Activated T-helper 1 cell treated with Interleukin-2 at 50 U/mL for 16 hours (primary cell): ENCODE measurements around the gene THOP1.

Experiments
- DNase-seq: peaks from one replicate; pipeline ENCODE4 v3.0.0-alpha.2; 2020; ENCODE audit warnings: low read depth

The THOP1 gene

DNA sequence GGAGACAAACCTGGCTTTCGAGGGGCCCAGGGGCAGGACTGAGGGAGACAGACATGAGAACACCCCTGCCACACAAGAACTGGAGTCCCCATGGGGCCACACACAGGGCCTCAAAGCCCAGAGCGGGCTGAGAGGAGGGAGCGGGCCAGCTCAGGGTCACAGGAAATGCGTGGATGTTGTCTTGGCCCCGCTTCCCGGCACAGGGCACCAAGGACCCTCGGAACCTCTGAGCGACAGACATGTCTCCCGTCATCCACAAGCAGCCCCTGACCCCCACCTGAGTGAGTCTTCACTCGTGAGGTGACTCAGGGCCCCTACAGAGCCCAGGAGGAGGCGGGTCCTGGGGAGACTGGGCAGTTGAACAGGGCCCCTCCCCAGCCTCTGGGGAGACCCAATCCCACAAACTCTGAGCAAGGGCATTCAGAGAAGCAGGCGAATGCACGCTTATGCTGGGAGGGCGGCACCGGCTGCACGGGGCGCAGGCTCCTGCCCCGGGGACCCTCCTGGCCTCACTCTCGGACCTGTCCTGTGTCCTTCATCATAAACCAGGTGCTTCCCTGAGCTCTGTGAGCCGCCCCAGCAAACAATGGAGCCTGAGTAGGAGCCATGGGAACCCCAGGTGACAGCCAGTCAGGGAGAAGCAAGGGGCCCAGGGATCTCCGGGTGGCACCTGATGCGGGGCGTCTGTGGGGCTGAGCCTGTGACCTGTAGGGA, 22.4 kb upstream of the THOP1 start:
- DNase-seq, result no peak

DNA sequence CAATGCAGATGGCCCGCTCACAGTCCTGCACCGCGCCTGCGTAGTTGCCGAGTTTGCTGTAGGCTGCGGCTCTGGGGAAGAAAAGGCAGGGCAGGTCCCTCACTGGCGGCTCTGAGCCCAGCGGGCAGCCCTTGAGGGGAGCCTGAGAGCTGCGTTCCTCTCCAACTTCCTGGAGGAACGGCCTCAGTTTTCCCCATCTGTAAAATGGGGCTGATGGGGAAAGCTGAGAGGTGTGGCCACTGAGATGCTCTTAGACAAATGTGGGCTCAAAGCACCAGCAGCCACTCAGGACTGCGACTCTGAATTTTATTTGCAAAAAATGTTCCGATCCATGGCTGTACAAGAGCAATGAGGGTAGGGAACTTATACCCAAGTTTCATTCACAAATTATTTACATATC, 21.6 kb upstream of the THOP1 start:
- no peak for DNase-seq

DNA sequence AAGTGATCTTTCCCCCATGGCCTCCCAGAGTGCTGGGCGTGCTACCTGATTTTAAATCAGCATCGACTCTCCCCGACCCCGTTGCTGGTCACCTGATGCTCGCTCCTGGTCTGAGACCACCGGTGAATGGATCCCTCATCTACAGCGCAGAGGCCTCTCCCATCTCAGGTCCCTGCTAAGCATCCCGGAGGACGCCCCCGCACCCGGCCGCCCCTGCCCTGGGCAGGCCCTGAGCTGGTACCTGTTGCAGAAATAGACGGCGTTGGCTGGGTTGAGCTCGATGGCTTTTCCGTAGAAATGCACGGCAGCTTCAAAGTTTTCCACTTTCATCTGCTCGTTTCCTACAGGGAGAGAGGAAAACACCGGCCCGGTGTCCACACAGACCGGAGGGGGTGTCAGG, 20.4 kb upstream of the THOP1 start:
- DNase-seq, result no peak

DNA sequence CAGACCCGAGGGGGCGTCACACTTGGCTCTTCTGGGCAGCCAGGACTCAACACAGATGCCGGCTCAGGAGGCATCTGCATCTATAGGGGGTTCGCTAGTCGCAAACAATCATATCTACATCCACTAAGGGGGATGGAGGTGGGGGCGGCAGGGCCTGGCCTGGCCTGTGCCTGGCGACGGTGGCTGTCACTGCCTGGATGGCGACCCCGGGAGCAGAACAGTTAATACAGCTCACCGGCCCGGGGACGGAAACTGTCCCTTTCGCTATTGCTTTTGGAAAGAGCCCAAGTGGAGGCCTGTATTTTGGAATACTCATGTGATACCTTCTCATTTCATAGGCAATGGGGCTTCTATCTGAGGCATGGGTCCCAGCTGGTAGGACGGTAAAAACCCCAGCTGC, 19.9 kb upstream of the THOP1 start:
- DNase-seq, result no peak

DNA sequence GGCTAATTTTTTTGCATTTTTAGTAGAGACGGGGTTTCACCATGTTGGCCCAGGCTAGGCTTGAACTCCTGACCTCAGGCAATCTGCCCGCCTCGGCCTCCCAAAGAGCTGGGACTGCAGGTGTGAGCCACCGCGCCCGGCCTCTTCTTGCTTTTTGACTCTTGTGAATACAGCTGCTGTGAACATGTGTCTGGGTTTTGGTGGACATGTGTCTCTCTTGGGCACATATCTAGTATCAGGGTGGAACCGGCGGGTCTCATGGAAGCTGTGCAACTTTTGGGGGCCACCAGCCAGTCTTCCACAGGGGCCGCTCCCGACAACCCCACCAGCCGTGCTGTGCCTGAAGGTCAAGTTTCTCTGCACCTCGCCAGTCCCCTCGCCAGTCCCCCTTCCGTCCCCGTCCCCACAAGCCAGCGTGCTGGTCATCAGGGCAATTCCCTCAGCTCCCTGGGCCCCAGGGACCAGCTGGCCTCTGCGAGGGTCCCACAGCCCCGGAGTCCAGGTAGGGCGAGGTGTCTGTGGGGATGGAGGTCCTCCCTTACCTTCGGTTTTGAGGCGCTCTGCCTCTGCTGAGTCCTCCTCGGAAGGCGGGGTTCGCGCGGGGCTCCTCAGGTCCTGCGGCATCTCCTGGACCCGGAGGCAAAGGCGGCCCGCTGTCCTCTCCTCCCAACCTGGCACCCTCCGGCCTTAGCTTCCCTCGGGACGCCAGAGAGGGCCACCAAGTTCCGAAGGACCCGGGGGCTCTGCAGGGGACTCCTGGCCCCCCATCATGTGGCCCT, 18.5 kb upstream of the THOP1 start:
- DNase-seq, result no peak

DNA sequence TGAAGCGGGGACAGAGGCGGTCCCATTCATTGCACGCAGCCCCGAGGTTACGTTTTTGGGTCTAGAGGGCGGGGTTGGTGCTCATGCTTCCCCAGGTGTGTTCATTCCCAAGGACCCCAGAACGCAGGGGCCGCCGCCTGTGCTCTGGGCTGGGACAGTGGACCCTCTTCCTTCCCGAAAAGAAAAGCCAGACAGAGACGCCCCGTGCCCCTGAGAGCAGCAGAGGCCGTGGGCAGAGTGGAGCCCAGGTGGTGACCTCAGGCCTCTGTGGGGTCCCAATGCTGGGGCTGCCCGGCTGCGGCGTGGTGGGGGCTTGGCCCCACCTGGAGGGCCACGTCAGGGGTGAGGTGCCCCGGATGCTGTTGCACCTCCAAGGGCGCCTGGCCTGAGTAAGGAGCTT, 17.6 kb upstream of the THOP1 start:
- no peak for DNase-seq

DNA sequence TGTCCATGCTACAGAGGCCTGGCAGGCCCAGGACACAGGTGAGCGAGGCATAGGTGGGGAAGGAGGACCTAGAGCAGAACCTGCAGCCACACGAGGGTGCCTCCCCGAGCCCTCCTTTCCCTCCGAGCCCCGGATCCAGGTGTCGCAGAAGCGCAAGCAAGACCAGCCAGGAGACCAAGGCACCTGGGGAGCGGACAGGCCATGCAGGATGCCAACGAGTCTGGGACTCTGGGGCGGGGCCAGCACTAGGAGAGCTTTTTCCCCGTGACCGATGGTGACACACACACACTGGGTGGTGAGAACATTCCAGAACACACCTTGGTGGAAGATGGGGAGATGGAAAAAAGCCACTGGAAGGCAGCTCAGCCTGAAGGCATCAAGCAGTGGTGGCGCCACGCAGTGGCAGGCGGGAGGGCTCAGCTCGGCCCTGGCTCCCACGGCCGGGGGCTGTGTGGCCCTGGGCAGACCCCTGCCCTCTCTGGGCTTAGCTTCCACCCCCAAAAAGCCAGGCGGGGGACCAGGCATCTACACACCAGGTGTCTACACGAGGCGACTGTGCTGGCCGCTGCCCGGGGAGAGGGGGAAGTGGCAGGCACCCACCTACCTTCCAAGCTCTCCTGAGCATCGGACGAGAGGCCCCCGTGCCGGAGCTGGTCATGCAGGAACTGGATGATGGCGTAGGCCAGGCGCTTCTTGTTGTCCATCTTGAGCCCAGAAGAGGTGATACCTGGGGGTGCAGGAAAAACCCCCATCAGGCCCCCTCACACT, 16.8 kb upstream of the THOP1 start:
- no peak for DNase-seq

GRCh38 chr19:2769218-2769617, 16.1 kb upstream of the THOP1 start:
- DNase-seq, result no peak

DNA sequence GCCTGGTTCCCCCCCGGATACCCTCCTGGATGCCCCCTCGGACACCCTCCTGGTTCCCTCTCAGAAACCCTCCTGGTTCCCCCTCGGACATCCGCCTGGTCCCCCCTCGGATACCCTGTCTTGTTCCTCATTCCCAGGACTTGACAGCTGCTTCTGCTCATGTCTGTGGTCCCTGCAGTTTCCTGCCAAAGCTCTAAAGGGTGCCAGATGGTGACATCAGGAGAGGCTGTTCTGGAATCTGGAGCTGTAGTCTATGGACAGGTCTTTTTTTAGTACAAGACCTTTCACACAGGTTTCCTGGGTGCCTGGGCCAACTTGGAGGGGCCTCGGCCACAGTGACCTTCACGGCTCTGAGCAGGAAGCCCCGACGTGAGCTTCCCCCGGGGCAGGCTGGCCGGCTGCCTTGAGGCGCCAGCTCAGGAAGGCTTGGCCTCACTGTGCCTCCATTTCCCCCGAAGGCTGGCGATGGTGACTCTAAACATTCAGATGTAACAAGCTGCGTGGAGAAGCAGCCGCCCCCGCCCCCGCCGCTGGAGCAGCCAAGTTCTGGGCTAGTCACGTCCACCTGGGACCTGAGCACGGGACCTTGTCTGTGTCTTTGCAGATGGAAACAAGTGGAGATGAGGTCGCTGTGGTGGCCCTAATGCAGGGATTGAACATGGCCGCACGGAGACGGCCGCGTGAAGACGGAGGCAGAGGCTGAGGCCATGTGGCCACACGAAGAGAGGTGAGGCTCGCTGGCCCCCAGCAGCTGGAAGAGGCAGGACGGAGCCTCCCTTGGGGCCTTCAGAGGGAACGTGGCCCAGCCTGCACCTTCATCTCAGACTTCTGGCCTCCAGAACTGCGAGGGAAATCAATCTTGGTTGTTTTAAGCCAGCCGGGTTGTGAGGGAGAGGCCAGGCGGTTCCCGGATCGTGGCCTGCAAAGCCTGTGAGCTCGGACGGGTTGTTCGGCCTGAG, 15.0 kb upstream of the THOP1 start:
- DNase-seq, result no peak

DNA sequence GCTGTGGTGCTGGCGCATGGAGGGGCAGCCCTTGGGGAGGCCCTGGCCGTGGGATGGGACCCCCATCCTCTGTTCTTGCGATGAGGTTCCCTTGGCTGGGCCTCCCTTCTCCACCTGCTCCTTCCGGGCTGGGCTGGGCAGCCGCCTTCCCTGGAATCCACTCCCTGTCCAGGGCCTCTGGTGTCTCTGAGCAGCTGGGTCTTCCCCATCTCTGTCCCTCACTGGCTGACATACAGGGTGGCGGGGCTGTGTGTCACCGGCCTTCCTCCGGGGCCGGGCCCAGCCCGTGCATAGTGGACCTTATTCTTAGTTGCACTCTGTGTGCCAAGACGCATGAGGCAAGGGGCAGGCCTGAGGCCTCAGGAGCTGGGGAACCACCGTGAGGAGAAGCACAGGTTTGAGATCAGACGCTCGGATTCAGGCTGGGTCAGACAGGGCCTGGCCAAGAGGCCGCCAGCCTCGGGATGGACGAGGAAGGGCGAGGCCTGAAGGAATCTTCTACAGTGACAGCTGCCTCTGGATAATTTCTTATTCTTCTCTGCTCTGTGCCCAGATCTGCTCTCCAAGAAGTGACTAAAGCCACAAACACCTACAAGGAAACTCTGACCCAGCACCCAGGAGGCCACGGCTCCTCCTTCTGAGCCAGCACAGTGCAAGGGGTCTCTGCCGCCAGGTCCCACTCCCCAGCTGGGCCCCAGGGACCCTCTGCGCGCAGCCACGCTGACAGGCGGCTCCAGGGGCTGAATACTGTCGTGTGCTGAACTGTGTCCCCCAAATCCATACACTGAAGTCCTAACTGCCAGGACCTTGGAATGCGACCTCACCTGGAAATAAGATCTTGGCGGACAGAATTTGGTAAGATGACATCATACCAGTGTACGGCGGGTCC, 13.3 kb upstream of the THOP1 start:
- no peak for DNase-seq

- DNase-seq, result no peak
Measured at GRCh38 chr19:2774083-2774679, 11.1 kb upstream of the THOP1 start.

- no peak for DNase-seq
Measured at GRCh38 chr19:2774953-2775555, 10.2 kb upstream of the THOP1 start.

DNA sequence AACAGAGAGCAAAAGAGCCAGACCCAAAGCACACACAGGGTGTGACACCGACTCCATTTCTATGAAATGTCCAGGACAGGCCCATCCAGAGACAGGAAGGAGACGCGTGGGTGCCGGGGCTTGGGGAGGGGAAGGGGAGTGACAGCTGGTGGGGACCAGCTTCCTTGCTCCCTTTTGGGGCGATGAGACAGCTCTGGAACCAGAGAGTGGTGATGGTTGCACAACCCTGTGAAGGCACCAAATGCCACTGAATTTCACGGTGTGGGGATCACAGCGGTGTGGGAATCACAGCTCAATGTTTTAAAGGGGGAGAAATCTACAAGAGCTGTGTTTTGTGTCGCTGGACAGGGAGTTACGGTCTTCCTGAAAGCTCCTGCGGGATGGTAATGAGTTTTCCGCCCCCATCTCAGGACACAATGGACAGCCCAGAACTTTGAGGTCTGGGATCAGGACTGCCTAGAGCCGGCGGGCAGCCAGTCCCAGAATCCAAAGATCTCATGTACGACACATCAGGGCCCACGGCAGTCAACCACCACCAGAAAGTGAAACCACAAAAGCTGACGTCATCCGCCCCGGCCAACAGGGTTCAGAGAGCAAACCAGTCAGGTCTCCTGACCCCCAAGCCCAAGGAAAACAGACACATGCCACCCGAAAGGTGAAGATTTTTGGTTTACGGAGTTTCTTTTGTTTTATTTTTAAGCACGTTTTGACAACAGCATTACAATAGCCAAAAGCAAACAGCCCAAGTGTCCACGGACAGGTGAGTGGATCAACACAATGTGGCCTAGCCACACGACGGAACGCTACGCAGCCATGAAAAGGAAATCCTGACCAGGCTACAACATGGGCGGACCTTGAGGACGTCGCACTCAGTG, 9.5 kb upstream of the THOP1 start:
- DNase-seq, result peak; percentile 31

DNA sequence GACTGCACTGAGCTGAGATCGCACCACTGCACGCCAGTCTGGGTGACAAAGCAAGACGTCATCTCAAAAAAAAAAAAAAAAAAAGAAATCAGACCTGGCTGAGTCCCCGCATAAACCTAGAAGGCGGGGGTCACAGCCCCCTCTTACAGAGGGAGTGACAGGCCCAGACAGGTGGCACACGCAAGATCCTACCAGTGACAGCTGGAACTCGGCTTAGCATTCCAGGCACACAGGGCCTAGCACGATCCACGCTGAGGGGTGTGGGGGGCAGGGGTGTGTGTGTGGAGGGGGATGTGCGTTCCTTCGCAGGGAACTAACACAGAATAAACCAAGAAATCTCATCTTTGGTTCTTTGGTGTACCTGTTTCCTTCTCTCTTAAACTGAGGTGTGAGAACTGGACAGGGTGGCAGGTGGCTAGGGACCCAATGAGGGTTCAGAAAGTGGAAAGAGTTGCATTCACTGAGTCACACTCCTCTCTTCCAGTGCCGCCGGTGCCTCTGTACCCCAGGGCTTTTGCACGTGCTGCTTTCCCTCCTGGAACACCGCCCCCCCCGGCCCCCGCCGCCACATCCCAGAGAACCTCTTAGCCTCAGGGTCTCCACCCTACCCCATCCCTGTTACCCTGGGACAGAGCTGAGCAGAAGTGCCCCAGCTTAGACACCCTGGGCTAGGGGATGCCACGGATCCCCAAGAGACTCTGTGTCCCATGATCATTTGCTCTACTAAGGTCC, 7.2 kb upstream of the THOP1 start:
- no peak for DNase-seq

GRCh38 chr19:2779121-2779740, 6.1 kb upstream of the THOP1 start:
- DNase-seq, result no peak

DNA sequence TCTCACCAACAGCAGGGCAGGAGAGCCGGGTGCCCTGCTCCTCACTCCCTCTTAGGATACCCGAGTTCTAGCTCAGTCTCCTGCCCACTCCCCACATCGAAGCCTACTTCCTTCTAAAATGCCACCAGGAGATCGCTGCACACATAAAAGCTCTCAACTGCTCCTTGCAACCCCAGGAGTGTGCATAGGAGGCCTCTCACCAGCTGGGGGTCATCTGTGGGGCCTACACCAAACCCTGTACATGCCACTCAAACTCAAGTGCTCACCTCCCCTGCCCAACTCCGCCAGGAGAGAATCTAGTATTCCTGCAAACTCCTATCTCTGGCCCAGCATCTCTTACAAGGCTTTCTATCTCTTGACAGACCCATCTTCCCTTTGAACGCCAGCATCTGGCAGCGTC, 5.0 kb upstream of the THOP1 start:
- no peak for DNase-seq

DNA sequence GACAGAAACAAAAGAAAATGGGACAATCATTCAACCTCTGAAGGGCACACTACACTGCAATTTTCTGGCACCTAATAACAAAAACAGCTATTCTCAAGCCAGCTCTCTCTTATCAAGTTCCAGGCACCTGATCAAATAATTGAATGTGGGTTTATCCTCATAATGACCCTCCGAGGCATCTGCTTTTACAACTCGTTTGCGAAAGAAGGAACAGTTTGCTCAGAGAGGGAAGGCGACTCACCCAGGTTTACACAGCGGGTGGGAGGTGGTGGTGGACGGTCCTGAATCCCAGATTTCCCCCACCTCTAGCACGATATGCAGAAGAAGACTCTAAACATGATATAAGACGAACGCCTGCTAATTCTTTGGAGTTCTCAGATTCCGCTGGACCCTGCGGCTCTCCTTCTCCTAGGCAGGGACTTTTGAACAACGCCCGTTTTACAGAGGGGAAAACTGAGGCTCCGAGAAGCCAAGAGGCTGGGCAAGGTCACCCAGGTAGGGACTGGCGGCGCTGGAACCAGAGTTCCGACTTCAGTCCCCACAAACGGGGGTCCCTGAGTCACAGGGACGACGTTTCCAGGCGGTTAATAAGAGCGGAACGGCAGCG, 2.9 kb upstream of the THOP1 start:
- no peak for DNase-seq
